Raji (cell line): ENCODE measurements around the gene LNP1.

ENCODE experiments used
- POLR2A ChIP-seq: IDR thresholded peaks from 2 replicates; pipeline ENCODE4 v1.6.1; 2011; ENCODE audit warnings: low read depth, low read length, control low read depth; ENCODE audit not compliant: insufficient read depth

The LNP1 gene

DNA sequence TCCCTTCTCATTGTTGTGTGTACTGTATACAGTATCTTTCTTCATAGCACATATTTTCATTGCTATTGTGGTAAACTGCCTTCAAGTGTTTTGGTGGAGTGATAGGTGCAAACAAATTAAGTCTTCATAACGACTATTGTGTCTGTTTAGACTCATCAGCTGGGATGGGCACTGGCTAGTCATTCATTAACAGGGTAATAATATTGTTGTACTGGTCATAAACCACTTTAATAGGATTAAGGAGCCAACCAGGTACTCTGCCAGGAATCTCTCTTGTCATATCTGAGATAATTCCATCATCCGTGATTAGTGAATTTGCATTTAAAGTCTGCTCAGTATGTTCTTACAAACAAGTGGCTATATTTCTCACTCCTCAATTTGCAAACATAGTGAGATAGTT, 80.8 kb downstream of the LNP1 start:
- no peak for TF ChIP-seq POLR2A

GRCh38 chr3:100483529-100483928, 82.2 kb downstream of the LNP1 start:
- no peak for TF ChIP-seq POLR2A

GRCh38 chr3:100486808-100487207, 85.5 kb downstream of the LNP1 start:
- no peak for TF ChIP-seq POLR2A

DNA sequence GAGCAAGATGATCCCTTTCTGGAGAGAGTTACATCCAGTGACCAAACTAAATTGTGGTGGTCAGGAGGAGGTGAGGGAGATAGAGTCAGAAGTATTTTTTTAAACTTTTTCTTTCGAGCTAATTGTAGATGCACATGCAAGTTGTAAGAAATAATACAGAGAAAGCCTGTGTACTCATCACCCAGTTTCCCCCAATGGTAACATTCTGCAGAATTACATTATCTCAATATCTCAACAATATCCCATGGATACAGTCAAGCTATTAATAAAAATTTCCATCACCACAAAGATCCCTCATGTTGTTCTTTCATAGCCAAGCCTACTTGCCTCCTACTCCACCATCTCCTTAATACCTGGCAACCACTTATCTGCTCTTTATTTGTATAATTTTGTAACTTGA, 87.8 kb downstream of the LNP1 start:
- TF ChIP-seq POLR2A, result no peak

DNA sequence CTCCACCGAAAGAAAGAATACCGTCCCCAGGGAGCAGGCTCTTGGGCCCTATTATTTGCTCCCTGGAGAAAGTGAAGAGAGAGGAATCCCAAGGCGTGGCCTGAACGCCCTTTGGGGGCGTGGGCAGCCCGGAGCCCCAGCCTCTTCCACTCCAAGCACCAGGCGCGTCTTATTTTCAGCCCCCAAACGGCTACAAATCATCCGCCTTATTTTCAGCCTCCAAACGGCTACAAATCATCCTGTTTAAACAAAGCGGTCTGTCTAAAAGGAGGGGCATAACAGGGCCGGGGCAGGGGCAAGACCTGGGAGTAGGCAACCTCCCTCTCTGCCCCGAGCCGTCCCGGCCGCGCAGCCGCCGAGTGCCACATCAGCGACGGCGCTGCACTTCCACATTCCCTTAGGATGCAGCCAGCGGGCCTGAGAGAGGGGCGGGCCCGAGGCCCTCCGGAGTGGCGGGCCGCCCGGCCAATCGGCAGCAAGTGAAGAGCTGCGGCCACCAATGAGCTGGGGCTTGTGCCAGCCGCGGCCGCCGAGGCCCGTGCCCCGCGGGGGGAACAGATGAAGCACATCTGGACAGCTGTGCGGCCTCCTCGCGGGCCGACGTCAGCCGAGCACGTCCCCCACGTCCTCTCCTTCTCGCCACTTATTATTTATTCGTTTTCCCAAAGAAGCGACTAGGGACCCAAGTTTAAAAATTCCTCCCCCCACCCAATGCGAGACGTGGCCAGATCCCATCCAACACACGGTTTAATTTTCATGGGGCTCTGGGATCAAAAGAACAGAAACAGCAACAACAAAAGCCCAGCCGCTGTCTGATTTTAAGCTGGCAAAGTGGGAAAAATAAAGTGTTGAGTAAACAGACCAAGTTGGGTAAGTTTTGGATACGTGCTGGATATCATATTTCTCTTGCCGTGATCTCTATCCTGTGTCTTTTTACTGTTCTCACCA, 91.0 kb downstream of the LNP1 start, which contains the start of gene TMEM45A:
Gene TMEM45A (plus strand): TSS at position 561 of the 948 bp plus-strand sequence. CDS start 62,593 bp downstream, outside the sequence.
- no peak; the same call in 1 of the 2 replicates for TF ChIP-seq POLR2A

- no peak for TF ChIP-seq POLR2A
These were observed 95.4 kb downstream of the LNP1 start for GRCh38 chr3:100496711-100497261.

DNA sequence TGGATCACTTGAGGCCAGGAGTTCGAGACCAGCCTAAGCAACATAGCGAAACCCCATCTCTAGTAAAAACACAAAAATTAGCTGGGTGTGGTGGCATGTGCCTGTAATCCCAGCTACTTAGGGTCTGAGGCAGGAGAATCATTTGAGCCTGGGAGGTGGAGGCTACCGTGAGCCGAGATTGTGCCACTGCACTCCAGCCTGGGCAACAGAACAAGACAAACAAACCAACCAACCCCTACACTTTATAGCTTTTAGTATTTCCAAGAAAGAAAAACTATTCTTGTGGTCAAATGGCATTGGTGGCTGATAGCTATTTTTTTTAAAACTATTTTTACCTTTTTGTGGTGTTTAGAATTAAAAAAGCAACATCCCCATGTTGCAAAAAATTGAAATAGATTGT, 98.3 kb downstream of the LNP1 start:
- no peak for TF ChIP-seq POLR2A

DNA sequence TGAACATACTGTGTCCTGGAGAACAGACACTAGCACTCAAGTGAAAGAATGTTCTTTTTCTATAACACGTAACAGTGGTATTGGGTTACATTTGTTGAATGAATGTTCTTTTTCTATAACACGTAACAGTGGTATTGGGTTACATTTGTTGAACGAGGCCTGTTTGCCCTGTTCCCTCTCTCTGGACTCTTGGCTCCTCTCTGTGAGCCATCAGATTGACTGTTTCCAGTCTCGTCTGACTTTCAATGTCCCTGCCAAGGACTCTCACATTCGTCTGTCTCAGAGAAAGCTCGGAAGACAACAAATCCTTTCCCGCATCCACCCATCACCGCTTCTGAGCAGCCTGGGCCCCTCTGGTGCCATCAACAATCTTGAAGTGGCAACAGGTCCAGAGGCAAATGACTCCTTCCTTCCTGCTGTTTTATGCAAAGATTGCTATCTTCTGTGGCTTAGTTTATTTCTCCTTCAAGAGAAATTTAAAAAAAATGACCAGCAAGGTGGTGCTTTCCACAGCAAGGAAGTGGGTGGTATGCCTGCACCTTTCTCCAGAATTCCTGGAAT, 99.1 kb downstream of the LNP1 start:
- TF ChIP-seq POLR2A, result no peak

GRCh38 chr3:100503448-100503847, 102.1 kb downstream of the LNP1 start:
- no peak for TF ChIP-seq POLR2A
